KOPT-K1 (cell line): Measurements from ENCODE around the gene CNOT2.
"Not testable (repeated sequence)": the region's sequence is repeated elsewhere in the genome, so short reads cannot be mapped to it uniquely, and the experiment has no call there.

ENCODE experiments used
- H3K27ac ChIP-seq: fragments of 200-600 bp; sonication (generic); 2 replicates; pipeline ENCODE4 v1.5.1; 2016; ENCODE audit warnings: antibody characterized with exemption, mild to moderate bottlenecking, low read depth, low read length; ENCODE audit not compliant: poor library complexity, severe bottlenecking
- H3K36me3 ChIP-seq: fragments of 200-600 bp; sonication (generic); 2 replicates; pipeline ENCODE4 v1.5.1; 2017; ENCODE audit warnings: antibody characterized with exemption, mild to moderate bottlenecking, low read length, moderate library complexity; ENCODE audit not compliant: insufficient read depth
- H3K9me3 ChIP-seq: fragments of 200-600 bp; sonication (generic); 2 replicates; pipeline ENCODE4 v1.5.1; 2017; ENCODE audit warnings: antibody characterized with exemption, low read length, mild to moderate bottlenecking; ENCODE audit not compliant: insufficient read depth, poor library complexity, severe bottlenecking

The CNOT2 gene

GRCh38 chr12:70265132-70265531, 21.9 kb downstream of the CNOT2 start:
- Histone ChIP-seq H3K9me3 (peaks cover 27% of the 10 kb centered on the region), H3K36me3 (peaks cover 8% of the 10 kb centered on the region; the same call in 1 of the 2 replicates), H3K27ac (no peak overlapping the region)

GRCh38 chr12:70267550-70267949, 24.3 kb downstream of the CNOT2 start:
- Histone ChIP-seq H3K27ac (no peak overlapping the region), H3K36me3 (peaks cover 15% of the 10 kb centered on the region; the same call in 1 of the 2 replicates), H3K9me3 (peaks cover 15% of the 10 kb centered on the region)

GRCh38 chr12:70268972-70269371, 25.7 kb downstream of the CNOT2 start:
- peaks cover 1% of the 10 kb centered on the region for H3K9me3 ChIP-seq
- peaks cover 20% of the 10 kb centered on the region; the same call in 1 of the 2 replicates for H3K36me3 ChIP-seq
- no peak overlapping the region for H3K27ac ChIP-seq

- Histone ChIP-seq H3K27ac (no peak overlapping the region), H3K36me3 (peaks cover 20% of the 10 kb centered on the region; the same call in 1 of the 2 replicates), H3K9me3 (no peaks in the 10 kb centered on the region)
Measured at GRCh38 chr12:70270108-70270507, 26.9 kb downstream of the CNOT2 start.

DNA sequence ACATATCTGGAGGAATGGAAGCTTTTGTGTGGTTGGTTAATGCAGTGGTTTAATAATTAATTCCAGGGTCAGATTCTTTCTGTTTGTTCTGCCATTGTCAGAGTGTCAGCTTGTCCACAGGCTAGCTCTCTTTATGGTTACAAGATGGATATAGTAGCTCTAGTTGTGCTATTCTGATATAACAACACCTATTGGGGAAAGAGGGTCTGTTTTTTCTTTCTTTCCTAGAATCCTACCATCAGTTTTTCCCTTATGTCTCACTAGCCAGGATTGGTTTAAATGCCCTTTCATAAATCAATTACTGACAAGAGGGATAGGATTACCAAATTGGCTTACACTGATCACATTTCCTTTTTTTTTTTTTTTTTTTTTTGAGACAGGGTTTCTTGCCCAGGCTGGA, 27.8 kb downstream of the CNOT2 start:
- H3K27ac ChIP-seq: no peak overlapping the region
- no peaks in the 10 kb centered on the region for H3K9me3 ChIP-seq
- peaks cover 20% of the 10 kb centered on the region; the same call in 1 of the 2 replicates for H3K36me3 ChIP-seq

GRCh38 chr12:70272510-70272909, 29.3 kb downstream of the CNOT2 start:
- H3K9me3 ChIP-seq: no peaks in the 10 kb centered on the region
- H3K27ac ChIP-seq: no peak overlapping the region
- peaks cover 20% of the 10 kb centered on the region; the same call in 1 of the 2 replicates for H3K36me3 ChIP-seq

- peaks cover 43% of the 10 kb centered on the region for H3K36me3 ChIP-seq
- no peaks in the 10 kb centered on the region for H3K9me3 ChIP-seq
- no peak overlapping the region for H3K27ac ChIP-seq
Measured at GRCh38 chr12:70275045-70275444, 31.8 kb downstream of the CNOT2 start.

DNA sequence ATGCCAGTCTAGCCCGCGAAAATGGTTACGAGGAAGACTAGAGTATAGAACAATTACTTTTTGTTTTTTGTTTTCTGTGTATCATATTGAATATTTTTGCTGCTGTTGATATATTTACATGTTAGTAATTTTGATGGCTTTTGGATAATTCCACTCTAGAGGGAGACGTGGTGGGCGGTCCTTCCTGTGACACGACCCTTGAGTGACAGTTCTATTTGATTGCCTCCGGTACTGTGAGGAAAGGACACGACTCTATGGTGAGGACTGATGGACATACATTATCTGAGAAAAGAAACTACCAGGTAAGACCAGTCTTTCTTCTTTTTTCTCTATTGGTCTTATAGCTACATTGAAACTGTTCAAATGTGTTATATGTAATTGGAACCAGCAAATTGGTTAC, 34.7 kb downstream of the CNOT2 start:
- H3K36me3 ChIP-seq: peaks cover 52% of the 10 kb centered on the region
- no peaks in the 10 kb centered on the region for H3K9me3 ChIP-seq
- no peak overlapping the region for H3K27ac ChIP-seq

DNA sequence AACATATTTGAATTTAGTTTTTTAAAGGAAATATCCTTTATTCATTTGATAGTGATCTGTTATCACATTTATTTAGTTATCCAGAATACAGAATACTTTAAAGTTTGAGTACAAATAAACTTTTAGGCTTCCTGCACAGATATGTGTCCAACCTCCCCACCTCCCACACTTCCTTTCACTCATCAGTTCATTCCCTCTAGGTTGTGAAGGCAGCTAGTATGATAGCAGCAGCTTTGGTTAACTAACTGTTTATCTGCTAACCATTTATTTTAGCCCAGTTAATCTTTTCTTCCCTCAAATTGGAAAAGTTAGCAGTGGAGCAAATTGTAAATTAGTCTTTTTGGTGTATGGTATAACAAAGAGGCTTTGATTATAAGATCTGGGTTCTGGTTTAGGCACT, 35.7 kb downstream of the CNOT2 start:
- Histone ChIP-seq H3K27ac (no peak overlapping the region), H3K9me3 (no peaks in the 10 kb centered on the region), H3K36me3 (peaks cover 53% of the 10 kb centered on the region)

- no peak overlapping the region for H3K27ac ChIP-seq
- H3K36me3 ChIP-seq: peaks cover 82% of the 10 kb centered on the region
- no peaks in the 10 kb centered on the region for H3K9me3 ChIP-seq
Measured at GRCh38 chr12:70283232-70283631, 40.0 kb downstream of the CNOT2 start.

GRCh38 chr12:70288817-70289216, 45.6 kb downstream of the CNOT2 start:
- no peak overlapping the region for H3K27ac ChIP-seq
- H3K9me3 ChIP-seq: no peaks in the 10 kb centered on the region
- H3K36me3 ChIP-seq: peaks cover 82% of the 10 kb centered on the region

DNA sequence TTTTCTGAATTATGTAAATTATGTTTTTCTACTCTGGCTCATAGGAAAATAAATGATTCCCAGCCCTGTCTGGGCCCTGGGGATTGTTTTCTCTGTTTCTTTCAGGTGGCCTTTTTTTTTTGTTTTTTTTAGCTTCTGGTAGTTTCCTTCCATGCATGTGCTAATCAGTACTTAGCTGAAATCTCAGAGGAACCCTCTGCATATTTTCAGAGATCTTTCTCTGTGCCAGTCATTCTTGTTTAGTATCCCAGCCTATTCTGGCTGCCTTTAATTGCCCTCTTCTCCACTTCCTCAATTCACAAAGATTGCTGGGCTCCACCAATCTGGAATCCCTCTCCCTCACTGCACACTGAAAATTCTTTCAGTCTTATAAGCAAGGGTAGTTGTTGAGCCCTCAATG, 46.9 kb downstream of the CNOT2 start:
- H3K27ac ChIP-seq: no peak overlapping the region
- H3K36me3 ChIP-seq: peaks cover 79% of the 10 kb centered on the region
- no peaks in the 10 kb centered on the region for H3K9me3 ChIP-seq

DNA sequence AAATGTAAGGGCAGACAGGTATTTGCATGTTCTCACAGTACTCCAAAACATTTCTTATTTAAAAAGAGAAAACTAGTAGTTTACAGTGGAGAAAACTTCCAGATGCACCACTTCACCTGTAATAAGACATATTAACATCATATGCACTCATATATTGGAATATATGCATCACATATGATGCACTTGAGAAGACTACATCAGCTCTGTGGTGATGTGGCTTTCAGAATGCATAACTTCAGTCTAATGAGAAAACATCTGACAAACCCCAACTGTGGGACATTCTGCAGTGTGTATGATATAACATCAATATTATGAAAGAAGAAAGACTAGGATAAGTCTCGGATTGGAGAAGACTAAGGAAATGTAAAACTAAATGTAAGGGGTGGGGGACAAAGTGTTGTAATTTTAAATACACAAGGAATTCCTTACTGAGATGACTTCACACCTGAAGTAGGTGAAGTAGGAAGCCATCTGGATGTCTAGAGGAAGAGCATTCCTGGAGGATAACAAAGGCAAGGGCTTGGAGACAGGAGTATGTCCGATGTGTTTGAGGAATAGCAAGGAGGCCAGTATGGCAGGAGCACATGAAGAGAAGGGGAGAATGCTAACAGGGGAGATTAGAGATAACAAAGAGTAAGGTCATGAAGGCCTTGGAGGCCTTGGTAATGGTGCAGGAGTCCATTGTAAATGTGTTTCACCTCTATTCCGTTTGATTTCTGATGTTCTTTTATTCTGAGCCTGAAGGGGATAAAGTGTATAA, 49.0 kb downstream of the CNOT2 start:
- peaks cover 79% of the 10 kb centered on the region for H3K36me3 ChIP-seq
- H3K9me3 ChIP-seq: peaks cover 3% of the 10 kb centered on the region
- H3K27ac ChIP-seq: no peak overlapping the region

DNA sequence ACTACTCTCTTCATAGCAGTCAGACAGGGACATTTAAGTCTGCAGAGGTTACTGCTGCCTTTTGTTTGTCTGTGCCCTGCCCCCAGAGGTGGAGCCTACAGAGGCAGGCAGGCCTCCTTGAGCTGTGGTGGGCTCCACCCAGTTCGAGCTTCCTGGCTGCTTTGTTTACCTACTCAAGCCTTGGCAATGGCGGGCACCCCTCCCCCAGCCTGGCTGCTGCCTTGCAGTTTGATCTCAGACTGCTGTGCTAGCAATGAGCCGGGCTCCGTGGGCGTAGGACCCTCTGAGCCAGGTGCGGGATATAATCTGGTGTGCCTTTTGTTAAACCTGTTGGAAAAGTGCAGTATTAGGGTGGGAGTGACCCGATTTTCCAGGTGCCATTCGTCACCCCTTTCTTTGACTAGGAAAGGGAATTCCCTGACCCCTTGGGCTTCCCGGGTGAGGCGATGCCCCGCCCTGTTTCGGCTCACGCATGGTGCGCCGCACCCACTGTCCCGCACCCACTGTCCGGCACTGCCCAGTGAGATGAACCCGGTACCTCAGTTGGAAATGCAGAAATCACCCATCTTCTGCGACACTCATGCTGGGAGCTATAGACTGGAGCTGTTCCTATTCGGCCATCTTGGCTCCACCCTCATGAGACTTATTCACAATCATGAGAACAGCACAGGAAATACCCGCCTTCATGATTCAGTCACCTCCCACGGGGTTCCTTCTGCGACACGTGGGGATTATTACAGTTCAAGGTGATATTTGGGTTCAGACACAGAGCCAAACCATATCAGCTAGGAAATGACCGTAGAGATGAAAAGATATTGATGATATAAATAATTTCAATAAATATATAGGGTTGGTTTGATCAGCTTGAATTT, 61.7 kb downstream of the CNOT2 start:
- Histone ChIP-seq H3K36me3 (peaks cover 43% of the 10 kb centered on the region), H3K9me3 (peaks cover 25% of the 10 kb centered on the region)
- not testable (repeated sequence) for H3K27ac ChIP-seq

DNA sequence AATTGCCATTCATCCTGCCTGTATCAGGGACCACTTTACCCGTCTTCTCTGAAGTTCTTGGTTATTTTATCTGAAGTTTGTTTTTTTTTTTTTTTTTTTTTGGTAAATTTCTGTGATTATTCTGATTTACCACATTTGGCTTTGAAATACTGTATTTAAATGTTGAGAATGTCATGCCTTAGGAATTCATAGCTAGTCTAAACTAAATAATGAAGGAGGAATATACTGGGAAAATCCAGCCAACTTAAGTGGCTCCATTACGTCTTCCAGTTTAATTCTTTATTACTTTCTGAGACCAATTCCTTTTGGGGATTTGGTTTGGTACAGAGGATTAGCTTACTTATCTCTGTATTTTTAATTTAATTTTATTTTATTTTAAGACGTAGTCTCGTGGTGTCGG, 62.6 kb downstream of the CNOT2 start:
- Histone ChIP-seq H3K9me3 (peaks cover 24% of the 10 kb centered on the region), H3K36me3 (peaks cover 47% of the 10 kb centered on the region), H3K27ac (no peak overlapping the region)
